ENCODE data around the gene PPP6R2.
"Not testable (repeated sequence)": the region's sequence is repeated elsewhere in the genome, so short reads cannot be mapped to it uniquely, and the experiment has no call there.

PPP6R2 gene

GRCh38 chr22:50315289-50316113 lies 27.6 kb upstream of the PPP6R2 start:
- Histone ChIP-seq H3K4me1 (ENCODE audit: control insufficient read depth, insufficient read depth, low read length) (no peaks in the 10 kb centered on the region), H3K4me3 (ENCODE audit: low read depth, low read length) (no peak overlapping the region)

GRCh38 chr22:50316114-50317065 lies 26.7 kb upstream of the PPP6R2 start:
- Histone ChIP-seq H3K9me3 (ENCODE audit: control insufficient read depth, insufficient read depth, low read length) (no peaks in the 10 kb centered on the region), H3K9ac (ENCODE audit: low read depth, low read length) (no peak overlapping the region), H3K4me1 (ENCODE audit: control insufficient read depth, insufficient read depth, low read length) (no peaks in the 10 kb centered on the region), H3K27me3 (ENCODE audit: control insufficient read depth, insufficient read depth, low read length) (no peaks in the 10 kb centered on the region), H3K4me3 (ENCODE audit: low read depth, low read length) (no peak overlapping the region), H3K36me3 (ENCODE audit: control insufficient read depth, insufficient read depth, low read length) (no peaks in the 10 kb centered on the region)

More at GRCh38 chr22:50315289-50316113, 27.6 kb upstream of the PPP6R2 start:
- no peaks in the 10 kb centered on the region for H3K36me3 ChIP-seq (ENCODE audit: control insufficient read depth, insufficient read depth, low read length)
- no peaks in the 10 kb centered on the region for H3K9me3 ChIP-seq (ENCODE audit: control insufficient read depth, insufficient read depth, low read length)
- no peak overlapping the region for H3K9ac ChIP-seq (ENCODE audit: low read depth, low read length)
- H3K27me3 ChIP-seq (ENCODE audit: control insufficient read depth, insufficient read depth, low read length) = no peaks in the 10 kb centered on the region

- Histone ChIP-seq H3K4me1 (ENCODE audit: control insufficient read depth, insufficient read depth, low read length) (no peaks in the 10 kb centered on the region), H3K9ac (ENCODE audit: low read depth, low read length) (no peak overlapping the region), H3K36me3 (ENCODE audit: control insufficient read depth, insufficient read depth, low read length) (no peaks in the 10 kb centered on the region), H3K9me3 (ENCODE audit: control insufficient read depth, insufficient read depth, low read length) (no peaks in the 10 kb centered on the region), H3K27me3 (ENCODE audit: control insufficient read depth, insufficient read depth, low read length) (no peaks in the 10 kb centered on the region), H3K4me3 (ENCODE audit: low read depth, low read length) (no peak overlapping the region)
These were observed 25.9 kb upstream of the PPP6R2 start for GRCh38 chr22:50317178-50317577.

GRCh38 chr22:50317674-50318073 lies 25.5 kb upstream of the PPP6R2 start:
- H3K36me3 ChIP-seq (ENCODE audit: control insufficient read depth, insufficient read depth, low read length) = no peaks in the 10 kb centered on the region
- H3K9me3 ChIP-seq (ENCODE audit: control insufficient read depth, insufficient read depth, low read length) = no peaks in the 10 kb centered on the region
- no peak overlapping the region for H3K9ac ChIP-seq (ENCODE audit: low read depth, low read length)
- H3K4me1 ChIP-seq (ENCODE audit: control insufficient read depth, insufficient read depth, low read length) = no peaks in the 10 kb centered on the region
- H3K27me3 ChIP-seq (ENCODE audit: control insufficient read depth, insufficient read depth, low read length) = no peaks in the 10 kb centered on the region
- no peak overlapping the region for H3K4me3 ChIP-seq (ENCODE audit: low read depth, low read length)

GRCh38 chr22:50318356-50318697 lies 24.8 kb upstream of the PPP6R2 start:
- Histone ChIP-seq H3K36me3 (ENCODE audit: control insufficient read depth, insufficient read depth, low read length) (no peaks in the 10 kb centered on the region), H3K27me3 (ENCODE audit: control insufficient read depth, insufficient read depth, low read length) (no peaks in the 10 kb centered on the region), H3K4me3 (ENCODE audit: low read depth, low read length) (no peak overlapping the region), H3K9ac (ENCODE audit: low read depth, low read length) (no peak overlapping the region), H3K4me1 (ENCODE audit: control insufficient read depth, insufficient read depth, low read length) (no peaks in the 10 kb centered on the region), H3K9me3 (ENCODE audit: control insufficient read depth, insufficient read depth, low read length) (no peaks in the 10 kb centered on the region)

GRCh38 chr22:50318698-50319411 lies 24.3 kb upstream of the PPP6R2 start:
- Histone ChIP-seq H3K36me3 (ENCODE audit: control insufficient read depth, insufficient read depth, low read length) (no peaks in the 10 kb centered on the region), H3K4me3 (ENCODE audit: low read depth, low read length) (no peak overlapping the region)

GRCh38 chr22:50319503-50319951 lies 23.6 kb upstream of the PPP6R2 start:
- H3K4me1 ChIP-seq (ENCODE audit: control insufficient read depth, insufficient read depth, low read length) = no peaks in the 10 kb centered on the region
- H3K9ac ChIP-seq (ENCODE audit: low read depth, low read length) = no peak overlapping the region
- no peaks in the 10 kb centered on the region for H3K36me3 ChIP-seq (ENCODE audit: control insufficient read depth, insufficient read depth, low read length)
- no peak overlapping the region for H3K4me3 ChIP-seq (ENCODE audit: low read depth, low read length)
- H3K27me3 ChIP-seq (ENCODE audit: control insufficient read depth, insufficient read depth, low read length) = peaks cover under 1% of the 10 kb centered on the region
- H3K9me3 ChIP-seq (ENCODE audit: control insufficient read depth, insufficient read depth, low read length) = no peaks in the 10 kb centered on the region

More at GRCh38 chr22:50318698-50319411, 24.3 kb upstream of the PPP6R2 start:
- Histone ChIP-seq H3K9me3 (ENCODE audit: control insufficient read depth, insufficient read depth, low read length) (no peaks in the 10 kb centered on the region), H3K27me3 (ENCODE audit: control insufficient read depth, insufficient read depth, low read length) (no peaks in the 10 kb centered on the region), H3K4me1 (ENCODE audit: control insufficient read depth, insufficient read depth, low read length) (no peaks in the 10 kb centered on the region), H3K9ac (ENCODE audit: low read depth, low read length) (no peak overlapping the region)

- Histone ChIP-seq H3K4me1 (ENCODE audit: control insufficient read depth, insufficient read depth, low read length) (no peaks in the 10 kb centered on the region), H3K9me3 (ENCODE audit: control insufficient read depth, insufficient read depth, low read length) (no peaks in the 10 kb centered on the region), H3K27me3 (ENCODE audit: control insufficient read depth, insufficient read depth, low read length) (peaks cover 5% of the 10 kb centered on the region), H3K36me3 (ENCODE audit: control insufficient read depth, insufficient read depth, low read length) (no peaks in the 10 kb centered on the region), H3K9ac (ENCODE audit: low read depth, low read length) (no peak overlapping the region), H3K4me3 (ENCODE audit: low read depth, low read length) (no peak overlapping the region)
These were observed 23.0 kb upstream of the PPP6R2 start for GRCh38 chr22:50320116-50320515.

GRCh38 chr22:50320671-50321325 lies 22.3 kb upstream of the PPP6R2 start:
- Histone ChIP-seq H3K9me3 (ENCODE audit: control insufficient read depth, insufficient read depth, low read length) (no peaks in the 10 kb centered on the region), H3K36me3 (ENCODE audit: control insufficient read depth, insufficient read depth, low read length) (no peaks in the 10 kb centered on the region), H3K4me1 (ENCODE audit: control insufficient read depth, insufficient read depth, low read length) (no peaks in the 10 kb centered on the region), H3K9ac (ENCODE audit: low read depth, low read length) (no peak overlapping the region), H3K27me3 (ENCODE audit: control insufficient read depth, insufficient read depth, low read length) (peaks cover 9% of the 10 kb centered on the region), H3K4me3 (ENCODE audit: low read depth, low read length) (no peak overlapping the region)

GRCh38 chr22:50322382-50323104 lies 20.6 kb upstream of the PPP6R2 start:
- H3K4me1 ChIP-seq (ENCODE audit: control insufficient read depth, insufficient read depth, low read length); H3K4me3 ChIP-seq (ENCODE audit: low read depth, low read length); H3K9ac ChIP-seq (ENCODE audit: low read depth, low read length); H3K36me3 ChIP-seq (ENCODE audit: control insufficient read depth, insufficient read depth, low read length); H3K9me3 ChIP-seq (ENCODE audit: control insufficient read depth, insufficient read depth, low read length): not testable (repeated sequence)
- H3K27me3 ChIP-seq (ENCODE audit: control insufficient read depth, insufficient read depth, low read length) = peaks cover 15% of the 10 kb centered on the region

All from iPS-15b (cell line).